Smooth muscle cell (in vitro differentiated cells): ENCODE results near the gene FAM136A. TPM values are rescaled to one million over a fixed set of nuclear protein-coding genes. Genes with fewer than 3 reads are reported as not detected.
A peak's percentile ranks its signal among the peaks of the same experiment; 100 is the strongest.

ENCODE experiments used
- DNase-seq: peaks from one replicate; lab custom pipeline; 2025; ENCODE audit not compliant: unreplicated experiment; lab: John Stamatoyannopoulos, UW
- H2AFZ ChIP-seq: fragments of 200-600 bp; sonication (generic); 2 replicates; pipeline ENCODE4 v1.6.0; 2016; ENCODE audit warnings: antibody characterized with exemption, low read depth, mild to moderate bottlenecking
- H3F3A ChIP-seq: fragments of 200-600 bp; sonication (generic); 2 replicates; pipeline ENCODE4 v1.6.0; 2017; ENCODE audit warnings: antibody characterized with exemption, low read depth
- H3K27ac ChIP-seq: fragments of 200-600 bp; sonication (generic); 2 replicates; pipeline ENCODE4 v1.5.1; 2016; ENCODE audit warnings: low read depth, mild to moderate bottlenecking
- H3K27me3 ChIP-seq: fragments of 200-600 bp; sonication (generic); 2 replicates; pipeline ENCODE4 v1.6.1; 2016; ENCODE audit warnings: low read depth, mild to moderate bottlenecking
- H3K36me3 ChIP-seq: fragments of 200-600 bp; sonication (generic); 2 replicates; pipeline ENCODE4 v1.5.1; 2016; ENCODE audit warnings: low read depth
- H3K4me1 ChIP-seq: fragments of 200-600 bp; sonication (generic); 2 replicates; pipeline ENCODE4 v1.5.1; 2016; ENCODE audit warnings: low read depth
- H3K4me2 ChIP-seq: fragments of 200-600 bp; sonication (generic); 2 replicates; pipeline ENCODE4 v1.6.0; 2016; ENCODE audit warnings: mild to moderate bottlenecking
- H3K4me3 ChIP-seq: fragments of 200-600 bp; sonication (generic); 2 replicates; pipeline ENCODE4 v1.5.1; 2016; ENCODE audit warnings: mild to moderate bottlenecking
- H3K79me2 ChIP-seq: fragments of 200-600 bp; sonication (generic); 2 replicates; pipeline ENCODE4 v1.6.0; 2016; ENCODE audit warnings: low read depth, mild to moderate bottlenecking
- H3K9ac ChIP-seq: fragments of 200-600 bp; sonication (generic); 2 replicates; pipeline ENCODE4 v1.6.0; 2016; ENCODE audit warnings: low read depth
- H3K9me3 ChIP-seq: fragments of 200-600 bp; sonication (generic); replicated peaks from 2 replicates; pipeline ENCODE4 v1.5.1; 2016; ENCODE audit warnings: low read depth
- H4K20me1 ChIP-seq: fragments of 200-600 bp; sonication (generic); 2 replicates; pipeline ENCODE4 v1.6.0; 2016; ENCODE audit warnings: low read depth
- WGBS: methylation state at CpG from one replicate; pipeline ENCODE4 v1.1.7; 2016; ENCODE audit warnings: low lambda C conversion rate; 5-methylcytosine and 5-hydroxymethylcytosine counted together
- polyA plus RNA-seq: library from polyadenylated mRNA; unstranded; fragments of >200 nt; fragmentation: Nextera tagmentation; extraction: Ambion mirVana; gene quantifications from 2 replicates; pipeline ENCODE4 v1.2.1, GENCODE V29; 2016
- total RNA-seq: library from RNA; depleted of rRNA; stranded (reverse); fragments of >200 nt; gene quantifications from 2 replicates; pipeline ENCODE4 v1.2.3, GENCODE V29; 2014
- TF ChIP-seq, protein P1 (sequence below): fragments of 200-600 bp; sonication (generic); IDR thresholded peaks from 2 replicates; pipeline ENCODE4 v1.5.1; 2017; ENCODE audit warnings: borderline replicate concordance, mild to moderate bottlenecking, antibody characterized with exemption; ENCODE audit not compliant: insufficient read depth, poor library complexity, severe bottlenecking

Gene FAM136A
- total and polyA plus RNA-seq, 2 experiments from 2014 or later, result 24.4 to 26.6 TPM

GRCh38 chr2:70344195-70344594 lies 42.3 kb upstream of the FAM136A start:
- DNase-seq, result no peak
- Histone ChIP-seq H3K9me3 (no peaks in the 10 kb centered on the region), H3K4me3 (no peak overlapping the region), H3K9ac (no peak overlapping the region), H3K27me3 (peaks cover 46% of the 10 kb centered on the region), H4K20me1 (no peaks in the 10 kb centered on the region), H2AFZ (no peak overlapping the region), H3K4me2 (no peak overlapping the region), H3K4me1 (no peaks in the 10 kb centered on the region), H3K79me2 (no peaks in the 10 kb centered on the region), H3K36me3 (no peaks in the 10 kb centered on the region), H3K27ac (no peak overlapping the region), H3F3A (no peaks in the 10 kb centered on the region)
- TF ChIP-seq, protein P1, sequence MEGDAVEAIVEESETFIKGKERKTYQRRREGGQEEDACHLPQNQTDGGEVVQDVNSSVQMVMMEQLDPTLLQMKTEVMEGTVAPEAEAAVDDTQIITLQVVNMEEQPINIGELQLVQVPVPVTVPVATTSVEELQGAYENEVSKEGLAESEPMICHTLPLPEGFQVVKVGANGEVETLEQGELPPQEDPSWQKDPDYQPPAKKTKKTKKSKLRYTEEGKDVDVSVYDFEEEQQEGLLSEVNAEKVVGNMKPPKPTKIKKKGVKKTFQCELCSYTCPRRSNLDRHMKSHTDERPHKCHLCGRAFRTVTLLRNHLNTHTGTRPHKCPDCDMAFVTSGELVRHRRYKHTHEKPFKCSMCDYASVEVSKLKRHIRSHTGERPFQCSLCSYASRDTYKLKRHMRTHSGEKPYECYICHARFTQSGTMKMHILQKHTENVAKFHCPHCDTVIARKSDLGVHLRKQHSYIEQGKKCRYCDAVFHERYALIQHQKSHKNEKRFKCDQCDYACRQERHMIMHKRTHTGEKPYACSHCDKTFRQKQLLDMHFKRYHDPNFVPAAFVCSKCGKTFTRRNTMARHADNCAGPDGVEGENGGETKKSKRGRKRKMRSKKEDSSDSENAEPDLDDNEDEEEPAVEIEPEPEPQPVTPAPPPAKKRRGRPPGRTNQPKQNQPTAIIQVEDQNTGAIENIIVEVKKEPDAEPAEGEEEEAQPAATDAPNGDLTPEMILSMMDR, result no peak
- WGBS, result 50% methylated on average over 1 of the region's 1 CpG

- no peak overlapping the region for H3K9ac ChIP-seq
- no peaks in the 10 kb centered on the region for H3K4me1 ChIP-seq
- H3F3A ChIP-seq, result no peaks in the 10 kb centered on the region
- no peaks in the 10 kb centered on the region for H3K79me2 ChIP-seq
- TF ChIP-seq, protein P1, result no peak
- no peak for DNase-seq
- no peaks in the 10 kb centered on the region for H3K9me3 ChIP-seq
- no peak overlapping the region for H2AFZ ChIP-seq
- no peak overlapping the region for H3K27ac ChIP-seq
- H3K4me3 ChIP-seq, result no peak overlapping the region
- no peaks in the 10 kb centered on the region for H4K20me1 ChIP-seq
- no peak overlapping the region for H3K4me2 ChIP-seq
- H3K36me3 ChIP-seq, result no peaks in the 10 kb centered on the region
- H3K27me3 ChIP-seq, result peaks cover 26% of the 10 kb centered on the region
Measured at GRCh38 chr2:70341477-70341765, 39.6 kb upstream of the FAM136A start.

DNA sequence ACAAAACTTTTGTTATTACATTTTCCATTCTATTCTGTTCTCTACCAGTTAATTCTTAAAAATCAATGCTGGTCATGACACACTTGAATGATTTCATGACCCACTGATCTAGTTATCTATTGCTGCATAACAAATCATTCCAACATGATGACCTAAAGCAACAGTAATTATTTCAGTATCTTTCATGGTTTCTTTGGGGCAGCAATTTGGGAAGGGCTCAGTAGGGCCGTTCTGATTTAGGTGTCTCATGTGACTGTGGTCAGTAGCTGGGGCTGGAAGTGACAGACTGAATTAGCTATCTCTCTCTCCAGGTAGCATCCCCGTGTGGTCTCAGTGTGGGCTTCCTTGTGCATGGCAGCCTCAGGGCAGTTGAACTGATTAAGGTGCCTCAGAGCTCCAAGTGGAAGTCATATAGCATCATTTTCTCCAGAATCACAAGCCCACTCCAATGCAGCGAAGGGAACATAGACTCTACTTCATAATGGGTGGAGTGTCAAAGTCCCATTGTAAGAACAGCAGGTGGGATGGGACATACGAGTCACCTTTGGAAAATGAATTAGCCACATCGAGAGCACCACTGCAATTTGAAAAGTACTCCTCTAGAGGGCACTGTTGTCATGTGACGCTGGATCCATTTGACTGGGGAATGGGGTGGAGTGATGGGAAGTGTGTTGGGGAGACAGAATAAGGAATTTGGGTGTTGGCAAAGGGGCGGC lies 39.1 kb upstream of the FAM136A start:
- Histone ChIP-seq H3K4me1 (no peaks in the 10 kb centered on the region), H3K4me2 (no peak overlapping the region), H3K4me3 (no peak overlapping the region), H3K9me3 (no peaks in the 10 kb centered on the region), H3K9ac (no peak overlapping the region), H3K36me3 (no peaks in the 10 kb centered on the region), H2AFZ (no peak overlapping the region), H3K27ac (no peak overlapping the region), H3K27me3 (peaks cover 24% of the 10 kb centered on the region), H4K20me1 (no peaks in the 10 kb centered on the region), H3F3A (no peaks in the 10 kb centered on the region), H3K79me2 (no peaks in the 10 kb centered on the region)
- WGBS, result 18% methylated on average over 7 of the region's 7 CpGs
- TF ChIP-seq, protein P1, result peak; percentile 80
- DNase-seq, result no peak

- H3K4me1 ChIP-seq, result no peaks in the 10 kb centered on the region
- no peaks in the 10 kb centered on the region for H3K79me2 ChIP-seq
- H3K36me3 ChIP-seq, result no peaks in the 10 kb centered on the region
- H2AFZ ChIP-seq, result no peak overlapping the region
- WGBS, result 57% methylated on average over 4 of the region's 4 CpGs
- TF ChIP-seq, protein P1, result no peak
- H4K20me1 ChIP-seq, result no peaks in the 10 kb centered on the region
- H3K4me3 ChIP-seq, result no peak overlapping the region
- H3K4me2 ChIP-seq, result no peak overlapping the region
- H3K27me3 ChIP-seq, result peaks cover 19% of the 10 kb centered on the region
- no peaks in the 10 kb centered on the region for H3F3A ChIP-seq
- no peak overlapping the region for H3K27ac ChIP-seq
- DNase-seq, result no peak
- H3K9me3 ChIP-seq, result no peaks in the 10 kb centered on the region
- no peak overlapping the region for H3K9ac ChIP-seq
Measured at GRCh38 chr2:70340075-70340474, 38.2 kb upstream of the FAM136A start.
